Measurements from ENCODE around the gene CRTC1. TPM values are rescaled to one million over a fixed set of nuclear protein-coding genes. Genes with fewer than 3 reads are reported as not detected.
"Not testable (repeated sequence)": the region's sequence is repeated elsewhere in the genome, so short reads cannot be mapped to it uniquely, and the experiment has no call there.

The CRTC1 gene
- total RNA-seq, 1 donor from 2014 or later, result 15.5 TPM

DNA sequence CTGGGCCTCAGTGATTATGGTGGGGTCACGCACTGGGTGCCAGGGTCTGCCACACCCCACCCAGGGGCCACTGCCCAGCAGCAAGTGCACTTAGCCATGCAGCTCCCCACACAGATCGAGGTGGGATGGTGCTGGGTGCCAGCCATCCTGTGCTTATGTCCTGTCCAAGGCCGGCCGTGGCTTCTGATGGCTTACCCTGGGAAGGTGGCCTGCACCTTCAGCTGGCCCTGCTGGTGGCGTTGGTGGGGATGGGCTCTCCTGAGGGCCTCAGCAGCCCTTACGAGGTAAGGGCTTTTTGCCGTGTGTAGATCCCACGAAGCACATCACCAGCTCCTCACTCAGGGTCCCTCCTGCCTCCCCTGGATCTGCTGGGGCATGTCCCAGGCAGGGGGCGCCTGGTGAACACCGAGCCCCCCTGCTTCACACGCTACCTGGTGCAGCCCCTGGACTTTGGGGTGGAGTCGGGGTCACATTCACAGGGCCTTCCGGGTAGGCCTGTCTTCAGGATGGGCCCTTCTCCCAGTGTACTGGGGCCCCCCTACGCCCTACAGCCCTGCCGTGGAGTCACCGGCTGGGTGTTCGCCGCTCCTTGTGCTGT, 46.6 kb downstream of the CRTC1 start:
- POLR2A ChIA-PET, result no interaction called here
- no peak for DNase-seq
- Mint-ChIP-seq H3K27me3 (no peaks in the 10 kb centered on the region), H3K27ac (no peak overlapping the region), H3K36me3 (ENCODE audit: low read depth) (peaks cover 17% of the 10 kb centered on the region), H3K4me3 (no peak overlapping the region), H3K9me3 (no peaks in the 10 kb centered on the region), H3K4me1 (peaks cover 3% of the 10 kb centered on the region)
- TF ChIP-seq, protein P1, sequence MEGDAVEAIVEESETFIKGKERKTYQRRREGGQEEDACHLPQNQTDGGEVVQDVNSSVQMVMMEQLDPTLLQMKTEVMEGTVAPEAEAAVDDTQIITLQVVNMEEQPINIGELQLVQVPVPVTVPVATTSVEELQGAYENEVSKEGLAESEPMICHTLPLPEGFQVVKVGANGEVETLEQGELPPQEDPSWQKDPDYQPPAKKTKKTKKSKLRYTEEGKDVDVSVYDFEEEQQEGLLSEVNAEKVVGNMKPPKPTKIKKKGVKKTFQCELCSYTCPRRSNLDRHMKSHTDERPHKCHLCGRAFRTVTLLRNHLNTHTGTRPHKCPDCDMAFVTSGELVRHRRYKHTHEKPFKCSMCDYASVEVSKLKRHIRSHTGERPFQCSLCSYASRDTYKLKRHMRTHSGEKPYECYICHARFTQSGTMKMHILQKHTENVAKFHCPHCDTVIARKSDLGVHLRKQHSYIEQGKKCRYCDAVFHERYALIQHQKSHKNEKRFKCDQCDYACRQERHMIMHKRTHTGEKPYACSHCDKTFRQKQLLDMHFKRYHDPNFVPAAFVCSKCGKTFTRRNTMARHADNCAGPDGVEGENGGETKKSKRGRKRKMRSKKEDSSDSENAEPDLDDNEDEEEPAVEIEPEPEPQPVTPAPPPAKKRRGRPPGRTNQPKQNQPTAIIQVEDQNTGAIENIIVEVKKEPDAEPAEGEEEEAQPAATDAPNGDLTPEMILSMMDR (IDR thresholded peaks at IDR 0.05), result no peak
- intact Hi-C loops (cut with micrococcal nuclease), result no loop called here
- no peak for ATAC-seq (ENCODE audit: low read depth)
- CTCF ChIA-PET, result no interaction called here

DNA sequence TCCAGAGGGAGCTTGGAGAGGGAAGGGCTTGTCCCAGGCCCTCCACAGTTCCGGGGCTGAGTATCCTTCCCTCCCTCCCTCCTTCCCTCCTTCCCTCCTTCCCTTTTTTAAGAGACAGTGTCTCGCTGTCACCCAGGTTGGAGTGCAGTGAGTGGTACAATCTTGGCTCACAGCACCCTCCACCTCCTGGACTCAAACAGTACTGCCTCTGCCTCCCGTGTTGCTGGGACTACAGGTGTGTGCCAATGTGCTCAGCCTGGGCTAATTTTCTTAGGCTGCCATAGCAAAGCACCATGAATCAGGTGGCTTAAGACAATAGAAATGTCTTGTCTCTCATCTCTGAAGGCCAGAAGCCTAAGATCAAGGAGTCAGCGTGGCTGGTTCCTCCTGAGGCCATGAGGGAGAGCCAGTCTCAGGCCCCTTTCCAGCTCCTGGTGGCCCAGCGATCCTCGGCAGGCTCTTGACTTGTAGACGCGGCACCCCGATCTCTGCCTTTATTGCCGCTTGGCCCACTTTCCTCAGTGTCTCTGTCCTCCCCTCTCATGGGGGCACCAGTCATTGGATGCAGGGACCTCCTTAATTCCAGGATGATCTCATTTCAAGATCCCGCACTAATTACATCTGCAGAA, 47.5 kb downstream of the CRTC1 start:
- intact Hi-C loops (cut with micrococcal nuclease), result no loop called here
- POLR2A ChIA-PET, result no interaction called here
- DNase-seq, result no peak
- CTCF ChIA-PET, result no interaction called here
- H3K4me1 Mint-ChIP-seq, result peaks cover 5% of the 10 kb centered on the region
- peaks cover 13% of the 10 kb centered on the region for H3K36me3 Mint-ChIP-seq (ENCODE audit: low read depth)
- no peak overlapping the region for H3K27ac Mint-ChIP-seq
- ATAC-seq (ENCODE audit: low read depth), result no peak
- no peak overlapping the region for H3K4me3 Mint-ChIP-seq
- no peaks in the 10 kb centered on the region for H3K9me3 Mint-ChIP-seq
- H3K27me3 Mint-ChIP-seq, result no peaks in the 10 kb centered on the region
- TF ChIP-seq, protein P1 (IDR thresholded peaks at IDR 0.05), result no peak

DNA sequence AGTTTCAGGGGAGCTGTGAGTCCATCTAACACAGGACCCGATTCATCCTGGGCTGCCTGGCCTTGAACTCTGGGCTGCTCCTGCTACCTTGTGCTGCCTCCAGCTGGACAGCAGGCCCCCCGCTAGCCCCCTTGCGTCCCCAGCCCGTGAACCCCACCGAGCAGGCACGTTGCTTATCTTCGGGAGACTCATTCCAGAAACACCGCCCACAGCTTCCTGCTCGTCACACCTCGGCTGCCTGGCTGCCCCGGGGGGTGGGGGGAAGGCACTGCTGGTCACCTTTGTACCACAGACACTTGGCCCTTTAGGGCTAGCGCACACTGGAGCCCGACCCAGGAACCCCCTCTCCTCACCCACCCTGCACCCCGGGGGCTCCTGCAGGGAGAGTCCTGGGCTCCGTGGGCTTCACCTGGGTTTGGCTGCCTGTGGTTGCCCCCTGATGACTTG, 48.1 kb downstream of the CRTC1 start:
- CTCF ChIA-PET, result no interaction called here
- Mint-ChIP-seq H3K4me3 (no peak overlapping the region), H3K27me3 (no peaks in the 10 kb centered on the region), H3K4me1 (peaks cover 5% of the 10 kb centered on the region), H3K9me3 (no peaks in the 10 kb centered on the region), H3K36me3 (ENCODE audit: low read depth) (peaks cover 12% of the 10 kb centered on the region), H3K27ac (no peak overlapping the region)
- intact Hi-C loops (cut with micrococcal nuclease), result no loop called here
- TF ChIP-seq, protein P1 (IDR thresholded peaks at IDR 0.05), result no peak
- ATAC-seq (ENCODE audit: low read depth) (no peak), DNase-seq (no peak)
- POLR2A ChIA-PET, result no interaction called here

DNA sequence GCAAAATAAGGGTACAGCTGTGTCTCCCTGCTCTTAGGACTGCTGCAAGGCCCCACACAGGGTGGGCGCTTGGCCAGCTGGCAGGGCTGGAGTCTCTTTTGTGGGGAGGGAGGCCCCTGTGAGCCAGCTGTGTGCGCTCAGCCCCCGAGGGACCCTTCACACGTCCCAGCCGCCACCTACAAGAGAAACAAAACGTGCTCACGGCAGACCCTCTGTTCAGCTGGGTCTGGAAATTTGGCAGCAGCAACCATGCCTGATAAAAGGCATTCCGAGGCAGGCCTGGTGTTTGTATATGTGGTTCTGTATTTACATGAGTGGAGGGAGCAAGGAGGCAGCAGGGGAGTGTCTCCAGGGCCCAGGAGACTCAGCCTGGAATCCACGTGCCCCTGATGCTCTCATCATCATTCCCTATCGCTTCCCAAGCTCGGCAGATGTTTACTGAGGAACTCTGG, 49.7 kb downstream of the CRTC1 start:
- ChIA-PET CTCF (no interaction called here), POLR2A (no interaction called here)
- Mint-ChIP-seq H3K4me3 (no peak overlapping the region), H3K4me1 (peaks cover 5% of the 10 kb centered on the region), H3K36me3 (ENCODE audit: low read depth) (peaks cover 9% of the 10 kb centered on the region), H3K27me3 (no peaks in the 10 kb centered on the region), H3K27ac (no peak overlapping the region), H3K9me3 (no peaks in the 10 kb centered on the region)
- no peak for DNase-seq
- intact Hi-C loops (cut with micrococcal nuclease), result no loop called here
- TF ChIP-seq, protein P1 (IDR thresholded peaks at IDR 0.05), result no peak
- no peak for ATAC-seq (ENCODE audit: low read depth)

DNA sequence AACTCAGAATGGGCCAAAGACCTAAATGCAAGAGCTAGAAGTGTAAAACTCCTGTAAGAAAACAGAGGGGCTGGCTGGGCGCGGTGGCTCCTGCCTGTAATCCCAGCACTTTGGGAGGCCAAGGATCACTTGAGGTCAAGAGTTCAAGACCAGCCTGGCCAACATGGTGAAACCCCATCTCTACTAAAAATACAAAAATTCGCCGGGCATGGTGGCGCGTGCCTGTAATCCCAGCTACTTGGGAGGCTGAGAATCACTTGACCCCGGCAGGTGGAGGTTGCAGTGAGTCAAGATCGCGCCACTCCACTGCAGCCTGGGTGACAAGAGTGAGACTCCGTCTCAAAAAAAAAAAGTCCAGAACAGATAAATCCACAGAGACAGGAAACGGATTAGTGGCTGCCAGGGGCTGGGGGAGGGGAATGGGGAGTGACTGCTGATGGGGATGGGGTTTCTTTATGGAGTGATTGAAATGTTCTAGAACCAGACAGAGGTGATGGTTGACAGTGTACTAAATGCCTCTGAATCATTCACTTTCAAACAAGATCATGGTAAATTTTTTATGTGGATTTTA, 50.4 kb downstream of the CRTC1 start:
- CTCF ChIA-PET; intact Hi-C loops (cut with micrococcal nuclease); H3K27ac Mint-ChIP-seq; H3K4me3 Mint-ChIP-seq; POLR2A ChIA-PET; H3K9me3 Mint-ChIP-seq; H3K36me3 Mint-ChIP-seq (ENCODE audit: low read depth); H3K27me3 Mint-ChIP-seq; H3K4me1 Mint-ChIP-seq; DNase-seq; ATAC-seq (ENCODE audit: low read depth): not testable (repeated sequence)
